ENCODE data around the gene GTF3C1.

Gene GTF3C1

GRCh38 chr16:27471661-27472060 is 78.1 kb downstream of the GTF3C1 start:
- no peak overlapping the region for H3K27ac ChIP-seq
- no peak for TF ChIP-seq ZFX (IDR thresholded peaks at IDR 0.05)
- TF ChIP-seq, protein P1, sequence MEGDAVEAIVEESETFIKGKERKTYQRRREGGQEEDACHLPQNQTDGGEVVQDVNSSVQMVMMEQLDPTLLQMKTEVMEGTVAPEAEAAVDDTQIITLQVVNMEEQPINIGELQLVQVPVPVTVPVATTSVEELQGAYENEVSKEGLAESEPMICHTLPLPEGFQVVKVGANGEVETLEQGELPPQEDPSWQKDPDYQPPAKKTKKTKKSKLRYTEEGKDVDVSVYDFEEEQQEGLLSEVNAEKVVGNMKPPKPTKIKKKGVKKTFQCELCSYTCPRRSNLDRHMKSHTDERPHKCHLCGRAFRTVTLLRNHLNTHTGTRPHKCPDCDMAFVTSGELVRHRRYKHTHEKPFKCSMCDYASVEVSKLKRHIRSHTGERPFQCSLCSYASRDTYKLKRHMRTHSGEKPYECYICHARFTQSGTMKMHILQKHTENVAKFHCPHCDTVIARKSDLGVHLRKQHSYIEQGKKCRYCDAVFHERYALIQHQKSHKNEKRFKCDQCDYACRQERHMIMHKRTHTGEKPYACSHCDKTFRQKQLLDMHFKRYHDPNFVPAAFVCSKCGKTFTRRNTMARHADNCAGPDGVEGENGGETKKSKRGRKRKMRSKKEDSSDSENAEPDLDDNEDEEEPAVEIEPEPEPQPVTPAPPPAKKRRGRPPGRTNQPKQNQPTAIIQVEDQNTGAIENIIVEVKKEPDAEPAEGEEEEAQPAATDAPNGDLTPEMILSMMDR (conservative IDR thresholded peaks at IDR 0.05) = no peak

GRCh38 chr16:27470567-27471431 is 78.9 kb downstream of the GTF3C1 start:
- TF ChIP-seq, protein P1 (conservative IDR thresholded peaks at IDR 0.05) = no peak
- TF ChIP-seq ZFX (IDR thresholded peaks at IDR 0.05) = no peak
- H3K27ac ChIP-seq = no peak overlapping the region

DNA sequence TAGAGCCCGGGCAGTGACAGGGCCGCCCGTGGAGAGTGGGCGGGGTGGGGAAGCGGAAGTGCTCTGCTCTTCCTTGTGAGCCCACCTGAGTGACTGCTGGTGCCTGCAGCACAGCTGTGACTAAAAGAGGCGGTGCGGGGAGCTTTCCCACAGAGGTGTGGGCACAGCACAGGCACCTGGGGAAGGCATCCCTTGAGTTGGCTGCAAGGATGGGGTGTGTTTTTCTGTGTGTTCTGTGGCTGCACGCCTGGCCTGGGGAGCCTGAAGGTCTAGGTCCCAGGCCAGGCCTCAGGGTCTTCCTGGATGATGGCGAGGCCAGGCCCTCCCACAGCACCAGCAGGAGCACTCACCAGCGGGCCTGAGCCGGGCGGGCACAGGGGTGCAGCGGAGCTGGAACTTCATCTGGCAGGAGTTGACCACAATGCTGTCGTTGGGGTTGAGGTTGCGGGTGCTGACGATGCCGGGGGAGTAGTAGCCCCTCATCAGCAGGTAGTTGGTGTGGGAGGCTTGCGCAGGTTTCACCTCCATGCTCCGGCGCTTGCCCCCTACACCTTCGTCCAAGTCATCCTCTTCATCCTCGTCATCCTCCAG is 80.7 kb downstream of the GTF3C1 start:
- no peak for TF ChIP-seq ZFX (IDR thresholded peaks at IDR 0.05)
- TF ChIP-seq, protein P1 (conservative IDR thresholded peaks at IDR 0.05) = no peak
- no peak overlapping the region for H3K27ac ChIP-seq

DNA sequence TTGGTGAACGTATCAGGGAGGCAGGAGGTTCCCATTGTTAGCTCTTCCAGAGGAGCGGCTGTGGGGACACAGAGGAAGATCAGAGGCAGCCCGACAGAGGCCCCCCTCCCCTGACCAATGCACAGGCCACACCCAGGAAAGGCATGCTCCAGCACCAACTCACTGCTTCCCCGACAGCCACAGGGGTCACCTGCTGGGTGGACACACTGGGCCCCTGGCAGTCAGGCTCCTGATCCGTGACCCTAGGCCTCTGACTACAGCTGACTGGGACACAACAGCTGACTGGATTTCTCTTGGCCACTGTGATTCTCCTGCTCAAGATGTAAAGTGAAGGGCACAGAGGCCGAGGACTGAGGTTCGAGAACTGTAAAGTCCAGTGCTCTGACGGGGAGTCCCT is 84.2 kb downstream of the GTF3C1 start:
- TF ChIP-seq, protein P1 (conservative IDR thresholded peaks at IDR 0.05) = no peak
- no peak for TF ChIP-seq ZFX (IDR thresholded peaks at IDR 0.05)
- no peak overlapping the region for H3K27ac ChIP-seq

GRCh38 chr16:27464626-27465482 is 84.9 kb downstream of the GTF3C1 start:
- no peak overlapping the region for H3K27ac ChIP-seq
- TF ChIP-seq ZFX (IDR thresholded peaks at IDR 0.05) = no peak
- TF ChIP-seq, protein P1 (conservative IDR thresholded peaks at IDR 0.05) = no peak

- no peak overlapping the region for H3K27ac ChIP-seq
- TF ChIP-seq, protein P1 (conservative IDR thresholded peaks at IDR 0.05) = no peak
- TF ChIP-seq ZFX (IDR thresholded peaks at IDR 0.05) = no peak
Measured at GRCh38 chr16:27463741-27464591, 85.7 kb downstream of the GTF3C1 start.

Measured in C4-2B (cell line).